HCT116 (cell line): Measurements from ENCODE around the gene P2RY12. TPM values are rescaled to one million over a fixed set of nuclear protein-coding genes. Genes with fewer than 3 reads are reported as not detected.

Experiments
- ATAC-seq: fragments of 200-7000 bp; cut with Tn5 transposase; 2 replicates; pipeline ENCODE4 v1.9.1; 2020; ENCODE audit warnings: mild to moderate bottlenecking, moderate library complexity
- BruUV-seq: library from RNA; stranded (reverse); fragments of 400-500 nt; replicated peaks from 2 replicates; lab custom pipeline; 2021; lab: Mats Ljungman, UMichigan
- CTCF ChIA-PET: fragments of 300-600 bp; sonication (Branson Sonifier 250); formaldehyde crosslinking; loops from one replicate; lab custom pipeline; 2021; ENCODE audit warnings: antibody characterized with exemption; lab: Charles Lee
- POLR2A ChIA-PET: fragments of 300-600, 350-600 bp; sonication (Branson Sonifier 250); formaldehyde crosslinking; loops from one replicate; lab custom pipeline; 2021; ENCODE audit warnings: antibody characterized with exemption; lab: Charles Lee
- RAD21 ChIA-PET, 2 experiments: fragments of 300-600 bp; sonication (Branson Sonifier 250); formaldehyde crosslinking; loops; one replicate each; lab custom pipeline; 2023; ENCODE audit warnings: low total read pairs in 2 of 2; ENCODE audit not compliant: uncharacterized antibody in 2 of 2, unreplicated experiment in 2 of 2, low non-redundant PET in 1 of 2; lab: Charles Lee
- DNase-seq: peaks from one replicate; pipeline ENCODE4 v3.0.0-alpha.2; 2010; ENCODE audit warnings: low read depth, low spot score
- H2AFZ ChIP-seq: fragments of 200-600 bp; shearing (Covaris generic), sonication (generic); 2 replicates; pipeline ENCODE4 v1.6.1; 2017; ENCODE audit warnings: low read depth, mixed run types, mixed read lengths, antibody characterized with exemption, low read length; ENCODE audit not compliant: poor library complexity, severe bottlenecking
- H3K27ac ChIP-seq: 2 replicates; pipeline ENCODE4 v1.5.1; 2012; ENCODE audit warnings: low read depth, low read length
- H3K27me3 ChIP-seq: fragments of 200-600 bp; sonication (generic); 2 replicates; pipeline ENCODE4 v1.6.1; 2016; ENCODE audit warnings: mixed run types, low read length, mixed read lengths; ENCODE audit not compliant: insufficient read depth
- H3K36me3 ChIP-seq, 2 experiments: fragments of 200-500 bp in 1 of 2; fragments of 200-600 bp in 1 of 2; sonication (Bioruptor generic) in 1 of 2; sonication (generic) in 1 of 2; 2 replicates each; pipeline versions ENCODE4 v1.5.1 to v1.6.1; 2014 to 2016; ENCODE audit warnings: low read length in 2 of 2, inconsistent platforms in 1 of 2, mixed read lengths in 1 of 2, mixed run types in 1 of 2; ENCODE audit not compliant: insufficient read depth in 2 of 2, control insufficient read depth in 1 of 2
- H3K4me1 ChIP-seq, 2 experiments: fragments of 200-600 bp in 1 of 2; sonication (generic) in 1 of 2; 2 replicates each; pipeline versions ENCODE4 v1.5.1 to v1.6.1; 2012 to 2017; ENCODE audit warnings: low read length in 2 of 2, inconsistent platforms in 1 of 2, mild to moderate bottlenecking in 1 of 2, mixed read lengths in 1 of 2, mixed run types in 1 of 2, moderate library complexity in 1 of 2; ENCODE audit not compliant: insufficient read depth in 2 of 2, control insufficient read depth in 1 of 2
- H3K4me2 ChIP-seq: fragments of 200-600 bp; sonication (generic); 2 replicates; pipeline ENCODE4 v1.6.1; 2017; ENCODE audit warnings: mixed run types, low read length, mixed read lengths
- H3K4me3 ChIP-seq, 2 experiments: fragments of 200-600 bp in 1 of 2; sonication (generic) in 1 of 2; replicated peaks in 1 of 2; 2 replicates each; pipeline ENCODE4 v1.5.1; 2011 to 2016; ENCODE audit warnings: low read length in 2 of 2, control low read depth in 1 of 2, low read depth in 1 of 2, mild to moderate bottlenecking in 1 of 2, mixed read lengths in 1 of 2, mixed run types in 1 of 2
- H3K79me2 ChIP-seq: fragments of 200-600 bp; sonication (generic); 2 replicates; pipeline ENCODE4 v1.6.1; 2017; ENCODE audit warnings: mild to moderate bottlenecking, mixed run types, low read length, moderate library complexity, mixed read lengths; ENCODE audit not compliant: insufficient read depth
- H3K9ac ChIP-seq: fragments of 200-600 bp; sonication (generic); 2 replicates; pipeline ENCODE4 v1.6.1; 2016; ENCODE audit warnings: low read length, mixed read lengths
- H3K9me2 ChIP-seq: fragments of 200-600 bp; sonication (generic), shearing (Covaris generic); 2 replicates; pipeline ENCODE4 v1.6.1; 2017; ENCODE audit warnings: mixed run types, mild to moderate bottlenecking, moderate library complexity; ENCODE audit not compliant: insufficient read depth
- H3K9me3 ChIP-seq, 2 experiments: fragments of 200-500 bp in 1 of 2; fragments of 200-600 bp in 1 of 2; sonication (Bioruptor generic) in 1 of 2; sonication (generic) in 1 of 2; 2 replicates each; pipeline ENCODE4 v1.6.1; 2014 to 2017; ENCODE audit warnings: low read length in 2 of 2, mixed read lengths in 2 of 2, inconsistent platforms in 1 of 2, low read depth in 1 of 2, mild to moderate bottlenecking in 1 of 2, mixed run types in 1 of 2, moderate library complexity in 1 of 2; ENCODE audit not compliant: control insufficient read depth in 1 of 2, insufficient read depth in 1 of 2
- H4K20me1 ChIP-seq: fragments of 200-600 bp; sonication (generic), shearing (Covaris generic); 2 replicates; pipeline ENCODE4 v1.6.1; 2017; ENCODE audit warnings: mixed run types, mild to moderate bottlenecking, moderate library complexity; ENCODE audit not compliant: insufficient read depth
- CEBPB ChIP-seq: IDR thresholded peaks from 2 replicates; pipeline ENCODE4 v1.6.1; 2012; ENCODE audit warnings: low read depth
- CTCF ChIP-seq, 3 experiments: fragments of 200-600 bp in 1 of 3; sonication (generic) in 1 of 3; IDR thresholded peaks in 2 of 3; conservative IDR thresholded peaks in 1 of 3; 2 replicates each; pipeline ENCODE4 v1.5.1; 2012 to 2017; ENCODE audit warnings: low read depth in 2 of 3, low read length in 2 of 3, antibody characterized with exemption in 1 of 3, borderline replicate concordance in 1 of 3, control low read depth in 1 of 3, mild to moderate bottlenecking in 1 of 3, mixed read lengths in 1 of 3, mixed run types in 1 of 3, moderate library complexity in 1 of 3; ENCODE audit not compliant: insufficient read depth in 1 of 3
- EGR1 ChIP-seq: IDR thresholded peaks from 2 replicates; pipeline ENCODE4 v1.6.1; 2012; ENCODE audit warnings: low read depth
- REST ChIP-seq: IDR thresholded peaks from 2 replicates; pipeline ENCODE4 v1.6.1; 2012; ENCODE audit warnings: low read depth
- SRF ChIP-seq: IDR thresholded peaks from 2 replicates; pipeline ENCODE4 v1.6.1; 2012; ENCODE audit warnings: low read depth
- ZFX ChIP-seq: fragments of 450-650 bp; IDR thresholded peaks from 2 replicates; pipeline ENCODE4 v1.6.1; 2017
- intact Hi-C: fragments of 100-400 bp; cut with micrococcal nuclease; formaldehyde crosslinking; loops from 2 replicates; pipeline ENCODE4 v1.10.0; 2022
- total RNA-seq: library from RNA; stranded (reverse); gene quantifications from one replicate; pipeline ENCODE4 v1.2.1, GENCODE V29; 2021; ENCODE audit not compliant: unreplicated experiment

P2RY12 gene
- total RNA-seq, 1 experiment from 2014 or later, result not detected

- ChIA-PET CTCF (no interaction called here), RAD21 (no interaction called here)
- no peaks in the 10 kb centered on the region for H3K27me3 ChIP-seq
Observed at GRCh38 chr3:151407928-151408327, 23.4 kb upstream of the P2RY12 start.

More at GRCh38 chr3:151407928-151408327, 23.4 kb upstream of the P2RY12 start:
- Histone ChIP-seq H3K36me3 (no peaks in the 10 kb centered on the region), H3K9me2 (no peaks in the 10 kb centered on the region), H3K4me2 (no peak overlapping the region), H3K4me1 (no peaks in the 10 kb centered on the region), H3K79me2 (no peaks in the 10 kb centered on the region), H3K27ac (no peak overlapping the region), H3K4me3 (no peak overlapping the region), H4K20me1 (no peaks in the 10 kb centered on the region), H3K9me3 (no peaks in the 10 kb centered on the region), H3K9ac (no peak overlapping the region), H2AFZ (no peak overlapping the region)
- TF ChIP-seq ZFX (no peak), REST (no peak), CEBPB (no peak), SRF (no peak), EGR1 (no peak), CTCF (IDR thresholded peaks at IDR 0.05 in 2 of 3, conservative IDR thresholded peaks at IDR 0.05 in 1 of 3; ENCODE audit: borderline replicate concordance in 1 of 3, insufficient read depth in 1 of 3, low read depth in 2 of 3, low read length in 2 of 3) (no peak)
- POLR2A ChIA-PET, result no interaction called here
- no TSS peak for BruUV-seq
- intact Hi-C loops, result no loop called here
- no peak for DNase-seq
- no peak for ATAC-seq
